ENCODE measurements around the gene RIOK2.
"Not testable (repeated sequence)": the region's sequence is repeated elsewhere in the genome, so short reads cannot be mapped to it uniquely, and the experiment has no call there.

Gene RIOK2

GRCh38 chr5:97167435-97167834, 15.6 kb downstream of the RIOK2 start:
- DNase-seq (ENCODE audit: low read depth, low spot score): no peak

- no peak for DNase-seq (ENCODE audit: low read depth, low spot score)
Observed at GRCh38 chr5:97165726-97166125, 17.3 kb downstream of the RIOK2 start.

GRCh38 chr5:97164846-97165245, 18.2 kb downstream of the RIOK2 start:
- no peak for DNase-seq (ENCODE audit: low read depth, low spot score)

- DNase-seq (ENCODE audit: low read depth, low spot score): no peak
Observed at GRCh38 chr5:97163790-97164285, 19.2 kb downstream of the RIOK2 start.

GRCh38 chr5:97163360-97163764, 19.7 kb downstream of the RIOK2 start:
- no peak for DNase-seq (ENCODE audit: low read depth, low spot score)

- DNase-seq (ENCODE audit: low read depth, low spot score): peak; percentile 20
Observed at GRCh38 chr5:97162045-97162444, 21.0 kb downstream of the RIOK2 start.

GRCh38 chr5:97157689-97158088, 25.4 kb downstream of the RIOK2 start:
- no peak for DNase-seq (ENCODE audit: low read depth, low spot score)

- DNase-seq (ENCODE audit: low read depth, low spot score): no peak
Observed at GRCh38 chr5:97151370-97151769, 31.7 kb downstream of the RIOK2 start.

- no peak for DNase-seq (ENCODE audit: low read depth, low spot score)
Observed at GRCh38 chr5:97150401-97150800, 32.6 kb downstream of the RIOK2 start.

- DNase-seq (ENCODE audit: low read depth, low spot score): no peak
Observed at GRCh38 chr5:97149709-97150108, 33.3 kb downstream of the RIOK2 start.

GRCh38 chr5:97148288-97148687, 34.8 kb downstream of the RIOK2 start:
- no peak for DNase-seq (ENCODE audit: low read depth, low spot score)

- DNase-seq (ENCODE audit: low read depth, low spot score): no peak
Observed at GRCh38 chr5:97143704-97144103, 39.3 kb downstream of the RIOK2 start.

GRCh38 chr5:97142521-97143254, 40.4 kb downstream of the RIOK2 start, which contains the start of gene LIX1:
Gene LIX1 (minus strand): TSS chr5:97142611. CDS start chr5:97142576, 35 bp downstream.
- DNase-seq (ENCODE audit: low read depth, low spot score): peak; percentile 35

GRCh38 chr5:97141539-97141938, 41.5 kb downstream of the RIOK2 start:
- no peak for DNase-seq (ENCODE audit: low read depth, low spot score)

GRCh38 chr5:97141031-97141430, 42.0 kb downstream of the RIOK2 start:
- DNase-seq (ENCODE audit: low read depth, low spot score): no peak

- not testable (repeated sequence) for DNase-seq (ENCODE audit: low read depth, low spot score)
Observed at GRCh38 chr5:97140250-97140649, 42.8 kb downstream of the RIOK2 start.

- DNase-seq (ENCODE audit: low read depth, low spot score): no peak
Observed at GRCh38 chr5:97136475-97136874, 46.6 kb downstream of the RIOK2 start.

GRCh38 chr5:97135868-97136267, 47.2 kb downstream of the RIOK2 start:
- DNase-seq (ENCODE audit: low read depth, low spot score): no peak

- DNase-seq (ENCODE audit: low read depth, low spot score): no peak
Observed at GRCh38 chr5:97134634-97135033, 48.4 kb downstream of the RIOK2 start.

GRCh38 chr5:97133101-97133500, 49.9 kb downstream of the RIOK2 start:
- no peak for DNase-seq (ENCODE audit: low read depth, low spot score)

- no peak for DNase-seq (ENCODE audit: low read depth, low spot score)
Observed at GRCh38 chr5:97131921-97132320, 51.1 kb downstream of the RIOK2 start.

- DNase-seq (ENCODE audit: low read depth, low spot score): no peak
Observed at GRCh38 chr5:97131139-97131710, 51.8 kb downstream of the RIOK2 start.

GRCh38 chr5:97127727-97128126, 55.3 kb downstream of the RIOK2 start:
- DNase-seq (ENCODE audit: low read depth, low spot score): no peak
